Left ventricle myocardium inferior (tissue), 1 donor: Measurements from ENCODE around the gene FAM217A. TPM values are rescaled to one million over a fixed set of nuclear protein-coding genes. Genes with fewer than 3 reads are reported as not detected.

Experiments
- DNase-seq: peaks from one replicate; pipeline ENCODE4 v3.0.0-alpha.2; 2020
- H3K27ac ChIP-seq: fragments of 200-600 bp; replicated peaks from 2 replicates; pipeline ENCODE4 v1.8.0; 2021
- H3K27me3 ChIP-seq: fragments of 200-600 bp; 2 replicates; pipeline ENCODE4 v1.8.0; 2021; ENCODE audit warnings: low read depth
- H3K36me3 ChIP-seq: fragments of 200-600 bp; 2 replicates; pipeline ENCODE4 v1.8.0; 2021
- H3K4me1 ChIP-seq: fragments of 200-600 bp; 2 replicates; pipeline ENCODE4 v1.8.0; 2021
- H3K4me3 ChIP-seq: fragments of 200-600 bp; 2 replicates; pipeline ENCODE4 v1.8.0; 2021; ENCODE audit warnings: mild to moderate bottlenecking, moderate library complexity
- H3K9me3 ChIP-seq: fragments of 200-600 bp; replicated peaks from 2 replicates; pipeline ENCODE4 v1.8.0; 2021
- CTCF ChIP-seq: fragments of 200-600 bp; IDR thresholded peaks from 2 replicates; pipeline ENCODE4 v1.8.0; 2021; ENCODE audit warnings: antibody characterized with exemption, mild to moderate bottlenecking, borderline replicate concordance
- intact Hi-C: fragments of 100-400 bp; cut with micrococcal nuclease; formaldehyde crosslinking; loops from one replicate; pipeline ENCODE4 v1.11.0; 2022
- total RNA-seq: library from RNA; stranded (reverse); fragmentation: NEBNext Ultra II Directional; extraction: Animal tissue kit (Norgen Biotek cat#: 25700); gene quantifications from one replicate; pipeline ENCODE4 v1.2.1, GENCODE V29; 2021
- donor health status: DM: no; HTN: yes; CAD: no; lungs with severe emphysema.

The FAM217A gene
- total RNA-seq, 1 donor from 2014 or later = not detected

- peaks cover 93% of the 10 kb centered on the region for H3K4me1 ChIP-seq
- intact Hi-C loops = no loop called here
Observed at GRCh38 chr6:4021133-4021853, 57.6 kb downstream of the FAM217A start.

GRCh38 chr6:4020822-4021132 is 58.2 kb downstream of the FAM217A start:
- Histone ChIP-seq H3K27ac (peak overlapping the region; percentile 98), H3K9me3 (no peaks in the 10 kb centered on the region), H3K4me3 (peak overlapping the region; percentile 88), H3K36me3 (no peaks in the 10 kb centered on the region), H3K27me3 (no peaks in the 10 kb centered on the region), H3K4me1 (peaks cover 93% of the 10 kb centered on the region)
- intact Hi-C loops = no loop called here
- TF ChIP-seq CTCF = no peak
- no peak for DNase-seq

More at GRCh38 chr6:4021133-4021853, 57.6 kb downstream of the FAM217A start:
- H3K4me3 ChIP-seq = peak overlapping the region; percentile 88
- H3K36me3 ChIP-seq = no peaks in the 10 kb centered on the region
- peak overlapping the region; percentile 98 for H3K27ac ChIP-seq
- peak; percentile 51 for TF ChIP-seq CTCF
- no peaks in the 10 kb centered on the region for H3K9me3 ChIP-seq
- peak; percentile 95 for DNase-seq
- no peaks in the 10 kb centered on the region for H3K27me3 ChIP-seq

GRCh38 chr6:4018924-4019236 is 60.1 kb downstream of the FAM217A start:
- H3K9me3 ChIP-seq = no peaks in the 10 kb centered on the region
- intact Hi-C loops = no loop called here

More at GRCh38 chr6:4018924-4019236, 60.1 kb downstream of the FAM217A start:
- H3K27me3 ChIP-seq = no peaks in the 10 kb centered on the region
- H3K4me1 ChIP-seq = peaks cover 75% of the 10 kb centered on the region
- no peak for DNase-seq
- peak overlapping the region; percentile 80 for H3K4me3 ChIP-seq
- TF ChIP-seq CTCF = no peak
- peak overlapping the region; percentile 98 for H3K27ac ChIP-seq
- no peaks in the 10 kb centered on the region for H3K36me3 ChIP-seq

Other genes with a start within 250 kb of the FAM217A start
- 23.2 TPM for gene FAM50B, start 229.8 kb downstream of the FAM217A start, total RNA-seq
- gene ECI2, start 56.4 kb upstream of the FAM217A start, total RNA-seq = 170 TPM